NB4 (cell line): Measurements from ENCODE around the gene NPLOC4.

Experiments
- DNase-seq: peaks from one replicate; pipeline ENCODE4 v3.0.0; 2010; ENCODE audit warnings: low read depth
- H3K4me3 ChIP-seq: one replicate; pipeline ENCODE4 v1.5.1; 2011; ENCODE audit warnings: mild to moderate bottlenecking, low read depth, low read length, moderate library complexity
- MYC ChIP-seq: IDR thresholded peaks from 2 replicates; pipeline ENCODE4 v1.6.1; 2011; ENCODE audit warnings: low read depth, low read length
- POLR2A ChIP-seq: IDR thresholded peaks from 2 replicates; pipeline ENCODE4 v1.6.1; 2011; ENCODE audit warnings: mild to moderate bottlenecking; ENCODE audit not compliant: insufficient read length; ENCODE audit errors: extremely low read depth
- TF ChIP-seq, protein P1 (sequence below): IDR thresholded peaks from 2 replicates; pipeline ENCODE4 v1.6.1; 2011; ENCODE audit warnings: low read depth, low read length
- TF ChIP-seq, protein P2 (sequence below): IDR thresholded peaks from one replicate; pipeline ENCODE4 v1.5.1; 2012; ENCODE audit warnings: low read depth, low read length

Gene NPLOC4

DNA sequence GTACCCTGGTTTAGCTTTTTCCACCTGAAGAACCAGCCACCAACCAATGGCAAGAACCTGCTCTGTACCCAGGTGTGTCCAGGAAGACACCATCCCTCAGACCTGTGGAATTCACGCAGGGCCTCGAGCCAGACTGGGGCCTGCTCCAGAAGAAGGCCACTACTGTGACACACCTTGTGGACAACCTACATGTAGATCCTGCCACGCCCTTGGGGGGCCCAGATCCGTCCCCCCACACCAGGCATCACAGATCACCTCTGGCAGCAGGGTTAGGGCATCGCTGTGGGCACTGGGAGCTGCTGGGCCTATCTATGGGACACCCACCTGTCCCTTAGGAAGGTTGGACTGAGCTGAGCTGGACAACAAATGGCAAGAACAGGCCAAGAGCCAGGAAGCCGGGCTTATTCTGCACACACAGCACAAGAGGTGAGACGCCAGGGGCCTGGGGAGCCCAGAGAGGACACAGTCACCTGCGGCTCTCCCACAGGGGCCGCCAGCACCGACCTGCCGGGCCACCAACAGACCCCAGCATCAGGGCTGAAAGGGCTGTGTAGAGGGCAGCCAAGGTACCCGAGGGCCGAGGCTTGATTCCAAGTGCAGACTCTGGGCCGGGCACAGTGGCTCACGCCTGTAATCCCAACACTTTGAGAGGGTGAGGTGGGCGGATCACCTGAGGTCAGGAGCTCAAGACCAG lies 92.5 kb downstream of the NPLOC4 start:
- no peak overlapping the region for H3K4me3 ChIP-seq
- TF ChIP-seq MYC (no peak), POLR2A (no peak)
- TF ChIP-seq, protein P1, sequence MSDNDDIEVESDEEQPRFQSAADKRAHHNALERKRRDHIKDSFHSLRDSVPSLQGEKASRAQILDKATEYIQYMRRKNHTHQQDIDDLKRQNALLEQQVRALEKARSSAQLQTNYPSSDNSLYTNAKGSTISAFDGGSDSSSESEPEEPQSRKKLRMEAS: no peak
- TF ChIP-seq, protein P2, sequence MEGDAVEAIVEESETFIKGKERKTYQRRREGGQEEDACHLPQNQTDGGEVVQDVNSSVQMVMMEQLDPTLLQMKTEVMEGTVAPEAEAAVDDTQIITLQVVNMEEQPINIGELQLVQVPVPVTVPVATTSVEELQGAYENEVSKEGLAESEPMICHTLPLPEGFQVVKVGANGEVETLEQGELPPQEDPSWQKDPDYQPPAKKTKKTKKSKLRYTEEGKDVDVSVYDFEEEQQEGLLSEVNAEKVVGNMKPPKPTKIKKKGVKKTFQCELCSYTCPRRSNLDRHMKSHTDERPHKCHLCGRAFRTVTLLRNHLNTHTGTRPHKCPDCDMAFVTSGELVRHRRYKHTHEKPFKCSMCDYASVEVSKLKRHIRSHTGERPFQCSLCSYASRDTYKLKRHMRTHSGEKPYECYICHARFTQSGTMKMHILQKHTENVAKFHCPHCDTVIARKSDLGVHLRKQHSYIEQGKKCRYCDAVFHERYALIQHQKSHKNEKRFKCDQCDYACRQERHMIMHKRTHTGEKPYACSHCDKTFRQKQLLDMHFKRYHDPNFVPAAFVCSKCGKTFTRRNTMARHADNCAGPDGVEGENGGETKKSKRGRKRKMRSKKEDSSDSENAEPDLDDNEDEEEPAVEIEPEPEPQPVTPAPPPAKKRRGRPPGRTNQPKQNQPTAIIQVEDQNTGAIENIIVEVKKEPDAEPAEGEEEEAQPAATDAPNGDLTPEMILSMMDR: no peak
- DNase-seq: no peak

DNA sequence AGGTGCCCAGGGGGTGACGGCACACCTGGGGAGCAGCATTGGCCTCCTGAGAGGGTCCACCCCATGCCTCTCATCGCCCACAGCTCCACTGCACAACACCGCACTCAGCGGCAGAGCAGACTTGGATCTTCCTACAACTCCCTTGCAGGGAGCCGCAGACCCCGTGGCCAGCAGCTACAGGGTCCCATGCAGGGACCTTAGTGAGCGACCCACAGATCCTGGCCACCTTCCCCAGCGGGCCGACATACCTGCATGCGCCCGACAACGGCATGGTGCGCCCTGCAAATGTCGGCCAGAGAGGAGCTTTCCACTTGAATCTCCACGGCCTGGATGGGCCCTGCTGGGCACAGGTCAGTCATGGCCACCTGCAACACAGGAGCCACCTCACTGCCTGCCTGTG lies 93.2 kb downstream of the NPLOC4 start:
- H3K4me3 ChIP-seq: no peak overlapping the region
- no peak for DNase-seq
- TF ChIP-seq MYC: no peak
- TF ChIP-seq POLR2A: no peak
- TF ChIP-seq, protein P2: no peak
- TF ChIP-seq, protein P1: no peak

DNA sequence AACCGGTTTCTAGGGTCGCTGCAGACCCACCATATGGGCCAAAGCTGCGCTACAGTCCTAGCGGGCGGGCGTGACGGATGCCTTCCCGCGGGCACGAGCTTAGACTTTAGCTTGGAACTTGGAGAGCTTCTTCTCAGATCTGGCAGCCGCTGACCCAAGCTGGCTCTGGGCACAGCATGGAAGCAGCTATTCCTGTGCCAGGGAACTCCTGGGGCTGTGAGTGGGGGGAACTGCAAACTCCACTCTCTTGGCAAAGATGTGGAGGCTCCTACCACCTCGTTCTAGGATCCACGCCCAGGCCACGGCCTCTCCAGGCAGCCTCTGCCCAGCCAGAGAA lies 93.6 kb downstream of the NPLOC4 start:
- no peak overlapping the region for H3K4me3 ChIP-seq

DNA sequence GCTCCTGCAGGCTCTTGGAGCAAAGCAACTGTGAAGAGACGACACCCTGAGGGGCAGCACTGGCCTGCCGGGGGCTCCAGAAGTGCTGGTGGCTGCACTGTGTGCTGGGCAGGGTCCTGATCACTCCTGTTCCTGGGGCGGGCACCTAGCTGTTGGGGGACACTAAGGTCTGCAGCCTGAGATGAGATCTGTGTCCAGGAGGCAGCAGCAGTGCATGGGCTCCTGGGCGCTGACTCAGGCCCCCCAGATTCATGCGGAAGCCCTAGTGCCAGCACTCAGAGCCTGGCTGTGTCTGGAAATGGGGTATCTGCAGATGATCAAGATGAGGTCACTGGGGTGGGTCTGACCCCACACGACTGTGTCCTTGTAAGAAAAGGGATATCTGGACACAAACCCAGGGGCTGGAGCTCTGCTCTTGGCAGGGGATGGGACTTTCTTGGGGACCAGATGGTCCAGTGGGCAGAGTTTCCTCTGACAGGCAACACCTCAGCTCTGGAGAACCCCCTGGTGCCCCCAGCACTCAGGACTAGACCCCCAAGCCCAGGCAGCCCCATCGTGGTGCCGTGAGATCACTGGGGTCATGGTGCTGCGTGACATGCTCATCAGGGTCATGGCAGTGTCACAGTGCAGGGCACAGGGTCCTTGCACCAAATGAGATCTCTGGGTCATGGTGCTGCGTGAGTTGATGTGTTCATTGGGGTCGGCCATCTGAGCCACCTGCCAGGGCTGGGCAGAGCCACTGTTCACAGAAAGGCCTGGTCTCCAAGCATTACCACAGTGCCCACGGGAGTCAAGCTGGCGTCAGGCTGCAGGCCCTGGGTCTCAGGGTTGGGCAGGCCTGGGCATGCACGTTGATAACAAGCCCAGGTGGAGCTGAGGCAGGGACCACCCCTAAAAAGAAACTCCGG lies 94.2 kb downstream of the NPLOC4 start:
- TF ChIP-seq POLR2A: no peak
- TF ChIP-seq, protein P2: no peak
- no peak for TF ChIP-seq MYC
- TF ChIP-seq, protein P1: no peak
- no peak for DNase-seq
- H3K4me3 ChIP-seq: no peak overlapping the region

More for the DNA sequence above, 93.6 kb downstream of the NPLOC4 start:
- DNase-seq: no peak
- no peak for TF ChIP-seq POLR2A

DNA sequence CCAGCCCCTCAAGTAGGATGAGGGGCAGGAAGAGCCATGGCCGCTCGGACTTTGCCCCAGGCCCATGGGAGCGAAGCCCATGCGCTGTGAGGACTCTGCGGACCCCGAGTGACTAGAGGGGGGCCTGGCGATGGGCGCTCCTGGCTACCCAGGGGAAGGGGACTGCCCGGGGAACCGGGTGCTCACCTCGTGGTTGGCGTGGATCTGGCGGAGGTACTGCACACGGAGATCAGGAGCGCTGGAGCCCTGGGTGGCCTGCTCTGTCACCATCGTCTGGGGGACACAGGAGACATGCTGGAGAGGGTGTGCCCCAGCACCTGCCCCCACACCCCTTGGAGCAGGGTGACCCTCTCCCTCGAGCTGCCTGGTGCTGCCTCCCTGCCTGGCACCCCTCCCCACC lies 95.8 kb downstream of the NPLOC4 start:
- TF ChIP-seq, protein P2: no peak
- TF ChIP-seq MYC (no peak), POLR2A (no peak)
- TF ChIP-seq, protein P1: no peak
- DNase-seq: no peak
- H3K4me3 ChIP-seq: no peak overlapping the region

DNA sequence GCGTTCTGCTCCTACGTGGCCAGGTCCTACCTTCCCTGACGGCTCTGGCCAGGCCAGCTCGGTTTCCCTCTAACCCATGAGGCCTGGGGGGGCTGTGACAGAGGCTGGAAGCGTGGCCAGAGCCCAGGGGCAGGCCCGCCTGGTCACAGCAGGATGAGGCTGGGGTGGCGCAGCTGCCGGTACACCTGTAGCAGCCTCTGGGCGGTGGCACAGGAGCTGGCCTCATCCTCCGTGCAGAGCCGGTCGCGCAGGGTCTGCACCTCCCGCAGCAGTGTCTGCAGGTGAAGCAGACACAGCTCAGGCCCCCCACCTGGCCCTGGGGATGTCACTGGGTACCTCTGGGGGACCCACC lies 96.3 kb downstream of the NPLOC4 start:
- DNase-seq: no peak
- no peak overlapping the region for H3K4me3 ChIP-seq
- TF ChIP-seq MYC (no peak), POLR2A (no peak)
- TF ChIP-seq, protein P1: no peak
- TF ChIP-seq, protein P2: no peak
